H9 (cell line): ENCODE results near the gene PSMC1. TPM values are rescaled to one million over a fixed set of nuclear protein-coding genes. Genes with fewer than 3 reads are reported as not detected.
A peak's percentile ranks its signal among the peaks of the same experiment; 100 is the strongest.

ENCODE experiments used
- DNase-seq: peaks from one replicate; pipeline ENCODE4 v3.0.0-alpha.2; 2017
- H2AFZ ChIP-seq: one replicate; pipeline ENCODE4 v1.6.1; 2013; ENCODE audit warnings: mild to moderate bottlenecking, low read length, control low read depth, moderate library complexity
- H2AK5ac ChIP-seq: 2 replicates; pipeline ENCODE4 v1.6.1; 2013; ENCODE audit warnings: low read length, control low read depth, mixed read lengths; ENCODE audit not compliant: insufficient read length
- H2BK120ac ChIP-seq: one replicate; pipeline ENCODE4 v1.6.1; 2013; ENCODE audit warnings: low read depth, mild to moderate bottlenecking, low read length, control low read depth, inconsistent platforms; ENCODE audit not compliant: poor library complexity, severe bottlenecking
- H2BK12ac ChIP-seq: 2 replicates; pipeline ENCODE4 v1.6.1; 2013; ENCODE audit warnings: low read length, control low read depth, mixed read lengths, low read depth; ENCODE audit not compliant: insufficient read length
- H2BK15ac ChIP-seq: 2 replicates; pipeline ENCODE4 v1.6.1; 2013; ENCODE audit warnings: low read depth, low read length, control low read depth
- H2BK20ac ChIP-seq: one replicate; pipeline ENCODE4 v1.6.1; 2013; ENCODE audit warnings: low read depth, mild to moderate bottlenecking, low read length, control low read depth, inconsistent platforms; ENCODE audit not compliant: poor library complexity, severe bottlenecking
- H2BK5ac ChIP-seq: 2 replicates; pipeline ENCODE4 v1.6.1; 2013; ENCODE audit warnings: low read length, control low read depth, mixed read lengths; ENCODE audit not compliant: insufficient read length
- H3K14ac ChIP-seq: 2 replicates; pipeline ENCODE4 v1.6.1; 2013; ENCODE audit warnings: low read length, control low read depth; ENCODE audit not compliant: insufficient read depth
- H3K18ac ChIP-seq: 2 replicates; pipeline ENCODE4 v1.6.1; 2013; ENCODE audit warnings: low read depth, mild to moderate bottlenecking, mixed read lengths, low read length, control low read depth; ENCODE audit not compliant: insufficient read length
- H3K23ac ChIP-seq: 2 replicates; pipeline ENCODE4 v1.6.1; 2013; ENCODE audit warnings: low read length, control low read depth, mixed read lengths, low read depth; ENCODE audit not compliant: insufficient read length
- H3K23me2 ChIP-seq: 2 replicates; pipeline ENCODE4 v1.6.1; 2013; ENCODE audit warnings: low read depth, mild to moderate bottlenecking, mixed read lengths, low read length, control low read depth; ENCODE audit not compliant: insufficient read length, poor library complexity, severe bottlenecking
- H3K27ac ChIP-seq: 2 replicates; pipeline ENCODE4 v1.5.1; 2013; ENCODE audit warnings: low read length, control low read depth, mixed read lengths, low read depth; ENCODE audit not compliant: insufficient read length
- H3K27me3 ChIP-seq: 2 replicates; pipeline ENCODE4 v1.6.1; 2013; ENCODE audit warnings: low read length, control low read depth, inconsistent platforms; ENCODE audit not compliant: insufficient read depth
- H3K4ac ChIP-seq: 2 replicates; pipeline ENCODE4 v1.6.1; 2013; ENCODE audit warnings: low read depth, mild to moderate bottlenecking, control low read depth, inconsistent platforms, low read length, moderate library complexity
- H3K4me1 ChIP-seq: 2 replicates; pipeline ENCODE4 v1.6.1; 2013; ENCODE audit warnings: low read length, control low read depth, inconsistent platforms; ENCODE audit not compliant: insufficient read depth
- H3K4me2 ChIP-seq: 2 replicates; pipeline ENCODE4 v1.6.1; 2013; ENCODE audit warnings: low read length, control low read depth, mixed read lengths; ENCODE audit not compliant: insufficient read length, insufficient read depth
- H3K56ac ChIP-seq: 2 replicates; pipeline ENCODE4 v1.6.1; 2013; ENCODE audit warnings: low read depth, mild to moderate bottlenecking, mixed read lengths, low read length, control low read depth; ENCODE audit not compliant: insufficient read length
- H3K79me1 ChIP-seq: 2 replicates; pipeline ENCODE4 v1.6.1; 2013; ENCODE audit warnings: low read depth, mild to moderate bottlenecking, moderate library complexity, low read length, control low read depth, inconsistent platforms; ENCODE audit not compliant: insufficient read depth, poor library complexity, severe bottlenecking
- H3K79me2 ChIP-seq: 2 replicates; pipeline ENCODE4 v1.6.1; 2013; ENCODE audit warnings: low read length, control low read depth, inconsistent platforms; ENCODE audit not compliant: insufficient read depth
- H3K9ac ChIP-seq: 2 replicates; pipeline ENCODE4 v1.6.1; 2013; ENCODE audit warnings: low read length, control low read depth, mixed read lengths; ENCODE audit not compliant: insufficient read length; ENCODE audit errors: extremely low read depth
- H3K9me3 ChIP-seq: one replicate; pipeline ENCODE4 v1.6.1; 2013; ENCODE audit warnings: low read depth, low read length, inconsistent platforms; ENCODE audit not compliant: control insufficient read depth
- H3T11ph ChIP-seq: one replicate; pipeline ENCODE4 v1.6.1; 2013; ENCODE audit warnings: mild to moderate bottlenecking, low read length, control low read depth, inconsistent platforms
- H4K20me1 ChIP-seq: one replicate; pipeline ENCODE4 v1.6.1; 2013; ENCODE audit not compliant: control insufficient read depth, insufficient read length, insufficient read depth
- H4K5ac ChIP-seq: 2 replicates; pipeline ENCODE4 v1.6.1; 2013; ENCODE audit warnings: low read depth, mild to moderate bottlenecking, mixed read lengths, low read length, control low read depth; ENCODE audit not compliant: insufficient read length
- H4K8ac ChIP-seq: replicated peaks from 2 replicates; pipeline ENCODE4 v1.6.1; 2013; ENCODE audit warnings: low read length, control low read depth, mixed read lengths, low read depth; ENCODE audit not compliant: insufficient read length
- H4K91ac ChIP-seq: 2 replicates; pipeline ENCODE4 v1.6.1; 2013; ENCODE audit warnings: low read depth, mild to moderate bottlenecking, moderate library complexity, mixed read lengths, low read length, control low read depth; ENCODE audit not compliant: insufficient read length
- H3K27ac Mint-ChIP-seq, 3 experiments: 2 replicates in 2 of 3; 3 replicates in 1 of 3; pipeline ENCODE4 v1.8.0; 2020 to 2021; ENCODE audit warnings: mixed read lengths in 3 of 3, mild to moderate bottlenecking in 1 of 3, moderate library complexity in 1 of 3
- H3K27me3 Mint-ChIP-seq: 2 replicates; pipeline ENCODE4 v1.8.0; 2021; ENCODE audit warnings: low read depth, mild to moderate bottlenecking, moderate library complexity, mixed read lengths
- H3K36me3 Mint-ChIP-seq, 3 experiments: 2 replicates in 2 of 3; 3 replicates in 1 of 3; pipeline ENCODE4 v1.8.0; 2020 to 2021; ENCODE audit warnings: low read depth in 3 of 3, mixed read lengths in 3 of 3; ENCODE audit not compliant: insufficient read depth in 1 of 3
- H3K4me1 Mint-ChIP-seq, 2 experiments: 2 replicates each; pipeline ENCODE4 v1.8.0; 2020; ENCODE audit warnings: mixed read lengths in 2 of 2
- H3K4me3 Mint-ChIP-seq, 2 experiments: 2 replicates in 1 of 2; 3 replicates in 1 of 2; pipeline ENCODE4 v1.8.0; 2020 to 2021; ENCODE audit warnings: mild to moderate bottlenecking in 2 of 2, mixed read lengths in 2 of 2, moderate library complexity in 1 of 2
- H3K9me3 Mint-ChIP-seq, 2 experiments: 2 replicates in 1 of 2; 3 replicates in 1 of 2; pipeline ENCODE4 v1.8.0; 2020; ENCODE audit warnings: mild to moderate bottlenecking in 2 of 2, mixed read lengths in 2 of 2, moderate library complexity in 1 of 2
- WGBS: extraction: QIAGEN DNeasy Blood & Tissue Kit; methylation state at CpG from one replicate; pipeline ENCODE4 v1.1.7; 2013; ENCODE audit warnings: missing lambda C conversion rate, low lambda C conversion rate, mixed read lengths; ENCODE audit not compliant: insufficient read length; ENCODE audit errors: extremely low coverage; 5-methylcytosine and 5-hydroxymethylcytosine counted together
- total RNA-seq: library from RNA; stranded (reverse); gene quantifications from 2 replicates; pipeline ENCODE4 v1.2.1, GENCODE V29; 2021
- TF ChIP-seq, protein P1 (sequence below): fragments of 200-600 bp; sonication (generic); conservative IDR thresholded peaks from 3 replicates; pipeline ENCODE4 v1.8.0; 2021; ENCODE audit warnings: antibody characterized with exemption, mild to moderate bottlenecking

Gene PSMC1
- total RNA-seq, 1 experiment from 2014 or later = 113 TPM

- no peaks in the 10 kb centered on the region for H3K27me3 Mint-ChIP-seq
- Histone ChIP-seq H3K79me1 (no peaks in the 10 kb centered on the region), H3K9ac (no peak overlapping the region)
Measured at GRCh38 chr14:90274808-90275457, 18.6 kb downstream of the PSMC1 start.

More at GRCh38 chr14:90274808-90275457, 18.6 kb downstream of the PSMC1 start:
- WGBS = no CpG with 5 or more reads among the region's 8 CpGs
- Histone ChIP-seq H3K9me3 (no peaks in the 10 kb centered on the region), H2BK15ac (no peak overlapping the region), H4K20me1 (no peaks in the 10 kb centered on the region), H3K18ac (no peak overlapping the region), H3K27ac (no peak overlapping the region), H3K56ac (no peak overlapping the region), H3K14ac (no peak overlapping the region), H2BK120ac (no peak overlapping the region), H3K23ac (no peak overlapping the region), H3K27me3 (no peaks in the 10 kb centered on the region), H3K23me2 (no peaks in the 10 kb centered on the region), H3K4ac (no peak overlapping the region), H2AK5ac (no peak overlapping the region), H4K8ac (no peak overlapping the region), H3K4me1 (no peaks in the 10 kb centered on the region), H2BK12ac (no peak overlapping the region), H3K79me2 (no peaks in the 10 kb centered on the region), H4K91ac (no peak overlapping the region), H2BK5ac (no peak overlapping the region), H4K5ac (no peak overlapping the region), H2AFZ (no peak overlapping the region), H2BK20ac (no peak overlapping the region), H3T11ph (no peak overlapping the region), H3K4me2 (no peak overlapping the region)
- Mint-ChIP-seq H3K4me1 (no peaks in the 10 kb centered on the region), H3K9me3 (no peaks in the 10 kb centered on the region), H3K4me3 (no peak overlapping the region), H3K36me3 (peaks cover 7 to 69% (median 47%) of the 10 kb centered on the region in 3 experiments; a peak in 6 of 7 replicates), H3K27ac (peak overlapping the region in 1 of 3 experiments; percentile 34; a peak in 1 of 7 replicates)
- TF ChIP-seq, protein P1, sequence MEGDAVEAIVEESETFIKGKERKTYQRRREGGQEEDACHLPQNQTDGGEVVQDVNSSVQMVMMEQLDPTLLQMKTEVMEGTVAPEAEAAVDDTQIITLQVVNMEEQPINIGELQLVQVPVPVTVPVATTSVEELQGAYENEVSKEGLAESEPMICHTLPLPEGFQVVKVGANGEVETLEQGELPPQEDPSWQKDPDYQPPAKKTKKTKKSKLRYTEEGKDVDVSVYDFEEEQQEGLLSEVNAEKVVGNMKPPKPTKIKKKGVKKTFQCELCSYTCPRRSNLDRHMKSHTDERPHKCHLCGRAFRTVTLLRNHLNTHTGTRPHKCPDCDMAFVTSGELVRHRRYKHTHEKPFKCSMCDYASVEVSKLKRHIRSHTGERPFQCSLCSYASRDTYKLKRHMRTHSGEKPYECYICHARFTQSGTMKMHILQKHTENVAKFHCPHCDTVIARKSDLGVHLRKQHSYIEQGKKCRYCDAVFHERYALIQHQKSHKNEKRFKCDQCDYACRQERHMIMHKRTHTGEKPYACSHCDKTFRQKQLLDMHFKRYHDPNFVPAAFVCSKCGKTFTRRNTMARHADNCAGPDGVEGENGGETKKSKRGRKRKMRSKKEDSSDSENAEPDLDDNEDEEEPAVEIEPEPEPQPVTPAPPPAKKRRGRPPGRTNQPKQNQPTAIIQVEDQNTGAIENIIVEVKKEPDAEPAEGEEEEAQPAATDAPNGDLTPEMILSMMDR = no peak
- DNase-seq = no peak
